Activated CD4-positive, alpha-beta memory T cell treated with anti-CD3 and anti-CD28 coated beads for 36 hours (primary cell): Measurements from ENCODE around the gene ERP44. TPM values are rescaled to one million over a fixed set of nuclear protein-coding genes. Genes with fewer than 3 reads are reported as not detected.
"Not testable (repeated sequence)": the region's sequence is repeated elsewhere in the genome, so short reads cannot be mapped to it uniquely, and the experiment has no call there.

ENCODE experiments used
- CTCF ChIA-PET: fragments of 350-600 bp; sonication (Branson Sonifier 250); formaldehyde crosslinking; loops from one replicate; lab custom pipeline; 2021; ENCODE audit warnings: antibody characterized with exemption, inconsistent platforms; lab: Charles Lee
- POLR2A ChIA-PET: fragments of 350-600 bp; sonication (Branson Sonifier 250); formaldehyde crosslinking; loops from one replicate; lab custom pipeline; 2021; ENCODE audit warnings: antibody characterized with exemption; lab: Charles Lee
- DNase-seq: peaks from one replicate; pipeline ENCODE4 v3.0.0-alpha.2; 2020
- H3K27ac Mint-ChIP-seq: one replicate; pipeline ENCODE4 v1.8.0; 2021; ENCODE audit warnings: mixed read lengths
- H3K27me3 Mint-ChIP-seq: one replicate; pipeline ENCODE4 v1.8.0; 2021; ENCODE audit warnings: mixed read lengths
- H3K36me3 Mint-ChIP-seq: one replicate; pipeline ENCODE4 v1.8.0; 2021; ENCODE audit warnings: mixed read lengths
- H3K4me1 Mint-ChIP-seq: one replicate; pipeline ENCODE4 v1.8.0; 2021; ENCODE audit warnings: low read depth, mixed read lengths
- H3K4me3 Mint-ChIP-seq: one replicate; pipeline ENCODE4 v1.8.0; 2021; ENCODE audit warnings: mild to moderate bottlenecking, mixed read lengths
- H3K9me3 Mint-ChIP-seq: one replicate; pipeline ENCODE4 v1.8.0; 2021; ENCODE audit warnings: mixed read lengths
- intact Hi-C: fragments of 100-400 bp; cut with micrococcal nuclease; formaldehyde crosslinking; loops from one replicate; pipeline ENCODE4 v1.15.1; 2023
- total RNA-seq, 2 experiments: library from RNA; stranded (reverse); gene quantifications; one replicate each; pipeline ENCODE4 v1.2.3, GENCODE V29; 2021

ERP44 gene
- total RNA-seq, 2 experiments from 2014 or later: 14.5 to 14.8 TPM

- H3K4me3 Mint-ChIP-seq: no peak overlapping the region
- H3K27ac Mint-ChIP-seq: peak overlapping the region; percentile 19
- intact Hi-C loops: loop anchor here (1.0 to 10.0 kb wide), 7 partner anchors 16 to 829 kb away; partner anchors contain the start of genes INVS and NR4A3
- no peaks in the 10 kb centered on the region for H3K36me3 Mint-ChIP-seq
- CTCF ChIA-PET: interaction anchor here (1.0 kb wide), 1 partner anchor 136 kb away, joined by 3 read pairs; no protein-coding TSS in a partner anchor
- DNase-seq: no peak
- POLR2A ChIA-PET: interaction anchor here (0.7 to 1.2 kb wide), 3 partner anchors 10 to 166 kb away, joined by 3 to 6 read pairs (median 3); no protein-coding TSS in a partner anchor
- H3K9me3 Mint-ChIP-seq: no peaks in the 10 kb centered on the region
- peaks cover 70% of the 10 kb centered on the region for H3K4me1 Mint-ChIP-seq
- no peaks in the 10 kb centered on the region for H3K27me3 Mint-ChIP-seq
Observed at GRCh38 chr9:100083448-100084127, 15.2 kb downstream of the ERP44 start.

GRCh38 chr9:100082782-100083181 is 16.0 kb downstream of the ERP44 start:
- no peak overlapping the region for H3K4me3 Mint-ChIP-seq
- peaks cover 62% of the 10 kb centered on the region for H3K4me1 Mint-ChIP-seq
- POLR2A ChIA-PET: no interaction called here
- no peaks in the 10 kb centered on the region for H3K27me3 Mint-ChIP-seq
- no peak overlapping the region for H3K27ac Mint-ChIP-seq
- no peaks in the 10 kb centered on the region for H3K9me3 Mint-ChIP-seq
- intact Hi-C loops: loop anchor here (1.0 to 10.0 kb wide), 7 partner anchors 17 to 828 kb away; partner anchors contain the start of genes INVS and NR4A3
- H3K36me3 Mint-ChIP-seq: no peaks in the 10 kb centered on the region
- CTCF ChIA-PET: interaction anchor here (1.0 kb wide), 1 partner anchor 137 kb away, joined by 3 read pairs; no protein-coding TSS in a partner anchor
- no peak for DNase-seq

GRCh38 chr9:100076256-100076655 is 22.5 kb downstream of the ERP44 start:
- H3K27ac Mint-ChIP-seq, POLR2A ChIA-PET, H3K9me3 Mint-ChIP-seq, H3K27me3 Mint-ChIP-seq, CTCF ChIA-PET, DNase-seq, intact Hi-C loops, H3K4me3 Mint-ChIP-seq: not testable (repeated sequence)
- Mint-ChIP-seq H3K4me1 (peaks cover 28% of the 10 kb centered on the region), H3K36me3 (peaks cover 12% of the 10 kb centered on the region)

- CTCF ChIA-PET: no interaction called here
- no peaks in the 10 kb centered on the region for H3K9me3 Mint-ChIP-seq
- POLR2A ChIA-PET: no interaction called here
- DNase-seq: no peak
- no peak overlapping the region for H3K4me3 Mint-ChIP-seq
- intact Hi-C loops: no loop called here
- H3K36me3 Mint-ChIP-seq: peaks cover 12% of the 10 kb centered on the region
- no peaks in the 10 kb centered on the region for H3K27me3 Mint-ChIP-seq
- H3K4me1 Mint-ChIP-seq: peaks cover 26% of the 10 kb centered on the region
- no peak overlapping the region for H3K27ac Mint-ChIP-seq
Observed at GRCh38 chr9:100074989-100075388, 23.8 kb downstream of the ERP44 start.

GRCh38 chr9:100074093-100074492 is 24.7 kb downstream of the ERP44 start:
- POLR2A ChIA-PET: no interaction called here
- Mint-ChIP-seq H3K4me3 (no peak overlapping the region), H3K4me1 (peaks cover 25% of the 10 kb centered on the region), H3K9me3 (no peaks in the 10 kb centered on the region), H3K27me3 (no peaks in the 10 kb centered on the region), H3K36me3 (peaks cover 12% of the 10 kb centered on the region), H3K27ac (no peak overlapping the region)
- intact Hi-C loops: no loop called here
- no peak for DNase-seq
- CTCF ChIA-PET: no interaction called here

GRCh38 chr9:100072805-100073204 is 26.0 kb downstream of the ERP44 start:
- Mint-ChIP-seq H3K27ac (no peak overlapping the region), H3K36me3 (peaks cover 12% of the 10 kb centered on the region), H3K27me3 (no peaks in the 10 kb centered on the region), H3K9me3 (no peaks in the 10 kb centered on the region), H3K4me1 (peaks cover 22% of the 10 kb centered on the region), H3K4me3 (no peak overlapping the region)
- ChIA-PET CTCF (interaction anchor here (1.1 kb wide), 1 partner anchor 252 kb away, joined by 3 read pairs; no protein-coding TSS in a partner anchor), POLR2A (no interaction called here)
- intact Hi-C loops: no loop called here
- no peak for DNase-seq

GRCh38 chr9:100071271-100071670 is 27.5 kb downstream of the ERP44 start:
- peaks cover 26% of the 10 kb centered on the region for H3K4me1 Mint-ChIP-seq
- H3K9me3 Mint-ChIP-seq: no peaks in the 10 kb centered on the region
- H3K36me3 Mint-ChIP-seq: peaks cover 10% of the 10 kb centered on the region
- intact Hi-C loops: no loop called here
- ChIA-PET POLR2A (no interaction called here), CTCF (no interaction called here)
- no peak overlapping the region for H3K4me3 Mint-ChIP-seq
- no peak overlapping the region for H3K27ac Mint-ChIP-seq
- no peaks in the 10 kb centered on the region for H3K27me3 Mint-ChIP-seq
- DNase-seq: no peak

GRCh38 chr9:100070104-100071041 is 28.4 kb downstream of the ERP44 start:
- intact Hi-C loops: no loop called here
- peaks cover 5% of the 10 kb centered on the region for H3K36me3 Mint-ChIP-seq
- H3K9me3 Mint-ChIP-seq: no peaks in the 10 kb centered on the region
- no peak overlapping the region for H3K4me3 Mint-ChIP-seq
- CTCF ChIA-PET: no interaction called here
- H3K4me1 Mint-ChIP-seq: peaks cover 26% of the 10 kb centered on the region
- no peaks in the 10 kb centered on the region for H3K27me3 Mint-ChIP-seq
- no peak overlapping the region for H3K27ac Mint-ChIP-seq
- DNase-seq: no peak
- POLR2A ChIA-PET: interaction anchor here (0.6 kb wide), 1 partner anchor 56 kb away, joined by 5 read pairs; no protein-coding TSS in a partner anchor

GRCh38 chr9:100069068-100069467 is 29.7 kb downstream of the ERP44 start:
- H3K4me3 Mint-ChIP-seq, POLR2A ChIA-PET, intact Hi-C loops, CTCF ChIA-PET, H3K27ac Mint-ChIP-seq, H3K9me3 Mint-ChIP-seq, DNase-seq, H3K27me3 Mint-ChIP-seq, H3K36me3 Mint-ChIP-seq: not testable (repeated sequence)
- peaks cover 26% of the 10 kb centered on the region for H3K4me1 Mint-ChIP-seq

GRCh38 chr9:100067990-100068389 is 30.8 kb downstream of the ERP44 start:
- H3K4me1 Mint-ChIP-seq: peaks cover 21% of the 10 kb centered on the region
- POLR2A ChIA-PET, intact Hi-C loops, H3K27me3 Mint-ChIP-seq, CTCF ChIA-PET, DNase-seq, H3K4me3 Mint-ChIP-seq, H3K9me3 Mint-ChIP-seq, H3K27ac Mint-ChIP-seq, H3K36me3 Mint-ChIP-seq: not testable (repeated sequence)

GRCh38 chr9:100066539-100066938 is 32.3 kb downstream of the ERP44 start:
- Mint-ChIP-seq H3K9me3 (no peaks in the 10 kb centered on the region), H3K4me3 (no peak overlapping the region), H3K4me1 (peaks cover 16% of the 10 kb centered on the region), H3K27ac (no peak overlapping the region), H3K36me3 (peaks cover 3% of the 10 kb centered on the region), H3K27me3 (no peaks in the 10 kb centered on the region)
- CTCF ChIA-PET: interaction anchor here (1.1 kb wide), 1 partner anchor 241 kb away, joined by 3 read pairs; no protein-coding TSS in a partner anchor
- POLR2A ChIA-PET: no interaction called here
- no peak for DNase-seq
- intact Hi-C loops: no loop called here
